Loucy (cell line): ENCODE results near the gene FAIM.
"Not testable (repeated sequence)": the region's sequence is repeated elsewhere in the genome, so short reads cannot be mapped to it uniquely, and the experiment has no call there.

Experiments used
- H2AFZ ChIP-seq: fragments of 200-600 bp; sonication (generic); 2 replicates; pipeline ENCODE4 v1.6.0; 2016; ENCODE audit warnings: antibody characterized with exemption, mild to moderate bottlenecking, low read length, moderate library complexity
- H3F3A ChIP-seq: fragments of 200-600 bp; 2 replicates; pipeline ENCODE4 v1.6.0; 2016; ENCODE audit warnings: antibody characterized with exemption, low read depth, mild to moderate bottlenecking
- H3K27me3 ChIP-seq: fragments of 200-600 bp; sonication (generic); 2 replicates; pipeline ENCODE4 v1.6.1; 2014; ENCODE audit warnings: low read length, mild to moderate bottlenecking; ENCODE audit not compliant: insufficient read depth, poor library complexity, severe bottlenecking
- H3K36me3 ChIP-seq: fragments of 200-600 bp; sonication (generic); 2 replicates; pipeline ENCODE4 v1.6.1; 2016; ENCODE audit warnings: low read length; ENCODE audit not compliant: insufficient read depth
- H3K4me1 ChIP-seq: fragments of 200-600 bp; sonication (generic); 2 replicates; pipeline ENCODE4 v1.5.1; 2014; ENCODE audit warnings: low read length, mild to moderate bottlenecking; ENCODE audit not compliant: insufficient read depth, poor library complexity, severe bottlenecking
- H3K4me2 ChIP-seq: fragments of 200-600 bp; sonication (generic); 2 replicates; pipeline ENCODE4 v1.6.0; 2014; ENCODE audit warnings: antibody characterized with exemption, low read length, low read depth, mild to moderate bottlenecking; ENCODE audit not compliant: poor library complexity, severe bottlenecking
- H3K4me3 ChIP-seq: fragments of 200-600 bp; sonication (generic); 2 replicates; pipeline ENCODE4 v1.5.1; 2014; ENCODE audit warnings: low read length, mild to moderate bottlenecking, mixed read lengths; ENCODE audit not compliant: poor library complexity, severe bottlenecking
- H3K79me2 ChIP-seq: fragments of 200-600 bp; sonication (generic); 2 replicates; pipeline ENCODE4 v1.6.1; 2014; ENCODE audit warnings: low read length; ENCODE audit not compliant: insufficient read depth
- H3K9ac ChIP-seq: fragments of 200-600 bp; sonication (generic); 2 replicates; pipeline ENCODE4 v1.6.0; 2014; ENCODE audit warnings: mild to moderate bottlenecking, low read depth, low read length, moderate library complexity; ENCODE audit not compliant: poor library complexity, severe bottlenecking
- H3K9me2 ChIP-seq: fragments of 200-600 bp; sonication (generic); replicated peaks from 2 replicates; pipeline ENCODE4 v1.6.1; 2016; ENCODE audit warnings: low read depth, low read length, mixed read lengths
- H3K9me3 ChIP-seq: fragments of 200-600 bp; sonication (generic); 2 replicates; pipeline ENCODE4 v1.6.1; 2014; ENCODE audit warnings: mild to moderate bottlenecking, antibody characterized with exemption, low read length, low read depth; ENCODE audit not compliant: insufficient read depth
- H4K20me1 ChIP-seq: fragments of 200-600 bp; sonication (generic); 2 replicates; pipeline ENCODE4 v1.6.0; 2014; ENCODE audit warnings: antibody characterized with exemption, low read length, mild to moderate bottlenecking; ENCODE audit not compliant: insufficient read depth, poor library complexity, severe bottlenecking
- EZH2phosphoT487 ChIP-seq: fragments of 200-600 bp; IDR thresholded peaks from 2 replicates; pipeline ENCODE4 v1.6.1; 2018; ENCODE audit warnings: antibody characterized with exemption, mild to moderate bottlenecking, moderate library complexity, borderline replicate concordance
- TF ChIP-seq, protein P1 (sequence below): fragments of 200-600 bp; sonication (generic); conservative IDR thresholded peaks from 2 replicates; pipeline ENCODE4 v1.5.1; 2014; ENCODE audit warnings: mild to moderate bottlenecking, antibody characterized with exemption, low read length

Gene FAIM, protein sequence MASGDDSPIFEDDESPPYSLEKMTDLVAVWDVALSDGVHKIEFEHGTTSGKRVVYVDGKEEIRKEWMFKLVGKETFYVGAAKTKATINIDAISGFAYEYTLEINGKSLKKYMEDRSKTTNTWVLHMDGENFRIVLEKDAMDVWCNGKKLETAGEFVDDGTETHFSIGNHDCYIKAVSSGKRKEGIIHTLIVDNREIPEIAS

DNA sequence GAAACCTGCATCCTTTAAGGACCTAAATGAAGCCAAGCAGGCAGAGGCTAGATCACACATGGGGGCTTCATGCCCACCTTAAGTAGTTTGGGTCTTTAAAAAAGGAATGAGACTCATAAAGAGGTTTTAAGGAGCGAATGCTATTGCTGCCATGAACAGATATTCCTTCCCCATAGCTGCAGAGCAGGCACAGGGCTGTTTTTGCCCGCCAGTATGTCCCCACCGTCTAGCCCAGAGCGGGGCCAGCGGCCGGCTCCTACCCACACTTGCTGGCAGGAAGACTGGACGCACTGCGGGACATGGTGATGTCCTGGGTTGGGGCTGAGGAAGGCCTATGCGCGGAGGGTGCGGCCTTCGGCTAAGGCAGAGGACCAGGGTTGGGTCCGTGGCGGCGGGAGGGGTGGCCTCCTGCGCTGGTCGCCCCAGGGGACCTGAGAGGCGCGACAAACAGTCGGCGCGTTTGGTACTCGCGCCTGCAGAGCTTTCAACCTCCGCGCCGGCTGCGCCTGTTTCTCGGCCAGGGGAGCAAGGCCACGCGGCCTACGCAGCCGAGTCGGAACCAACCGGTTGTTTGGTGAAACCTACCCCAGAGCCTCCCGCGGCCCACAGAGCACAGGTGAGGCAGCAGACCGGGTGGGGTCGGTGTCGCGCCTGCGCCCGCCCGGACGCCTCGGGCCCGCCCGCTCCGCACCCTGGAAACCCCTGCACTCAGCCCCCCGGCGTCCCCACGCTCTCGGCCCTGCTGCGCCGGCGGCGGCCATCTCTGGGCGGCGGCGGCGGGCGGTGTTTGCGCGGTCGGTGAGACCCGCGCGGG, at the start of gene FAIM:
Gene FAIM, plus strand, starts transcription at position 450 of the 814 bp plus-strand sequence. CDS start 10,956 bp downstream, outside the sequence.
- peaks cover 10% of the 10 kb centered on the region for H4K20me1 ChIP-seq

DNA sequence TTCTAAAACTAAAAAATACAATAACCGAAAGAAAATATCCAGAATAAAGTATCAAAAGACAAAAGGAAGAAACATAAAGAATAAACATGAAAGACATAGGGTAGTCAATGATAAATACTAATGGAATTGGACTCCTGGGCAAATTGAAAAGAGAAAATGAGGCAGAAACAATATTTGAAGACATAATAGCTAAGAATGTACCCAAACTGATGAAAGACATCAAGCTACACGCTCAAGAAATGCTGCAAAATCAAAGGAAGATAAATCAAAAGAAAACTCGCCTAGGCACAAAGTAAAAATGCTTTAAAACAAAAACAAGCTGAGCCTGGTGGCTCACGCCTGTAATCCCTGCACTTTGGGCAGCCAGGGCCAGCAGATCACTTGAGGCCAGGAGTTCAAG, 49.4 kb upstream of the FAIM start:
- H3K4me3 ChIP-seq = no peak overlapping the region
- H3K27me3 ChIP-seq = no peaks in the 10 kb centered on the region
- no peaks in the 10 kb centered on the region for H3K4me1 ChIP-seq
- no peak overlapping the region for H3K4me2 ChIP-seq
- H3K9ac ChIP-seq = no peak overlapping the region
- H4K20me1 ChIP-seq = peaks cover 2% of the 10 kb centered on the region
- no peaks in the 10 kb centered on the region for H3F3A ChIP-seq
- H3K9me2 ChIP-seq = no peaks in the 10 kb centered on the region
- peaks cover 58% of the 10 kb centered on the region for H3K36me3 ChIP-seq
- peaks cover 13% of the 10 kb centered on the region for H3K9me3 ChIP-seq
- H3K79me2 ChIP-seq = peaks cover 78% of the 10 kb centered on the region
- no peak for TF ChIP-seq EZH2phosphoT487
- TF ChIP-seq, protein P1, sequence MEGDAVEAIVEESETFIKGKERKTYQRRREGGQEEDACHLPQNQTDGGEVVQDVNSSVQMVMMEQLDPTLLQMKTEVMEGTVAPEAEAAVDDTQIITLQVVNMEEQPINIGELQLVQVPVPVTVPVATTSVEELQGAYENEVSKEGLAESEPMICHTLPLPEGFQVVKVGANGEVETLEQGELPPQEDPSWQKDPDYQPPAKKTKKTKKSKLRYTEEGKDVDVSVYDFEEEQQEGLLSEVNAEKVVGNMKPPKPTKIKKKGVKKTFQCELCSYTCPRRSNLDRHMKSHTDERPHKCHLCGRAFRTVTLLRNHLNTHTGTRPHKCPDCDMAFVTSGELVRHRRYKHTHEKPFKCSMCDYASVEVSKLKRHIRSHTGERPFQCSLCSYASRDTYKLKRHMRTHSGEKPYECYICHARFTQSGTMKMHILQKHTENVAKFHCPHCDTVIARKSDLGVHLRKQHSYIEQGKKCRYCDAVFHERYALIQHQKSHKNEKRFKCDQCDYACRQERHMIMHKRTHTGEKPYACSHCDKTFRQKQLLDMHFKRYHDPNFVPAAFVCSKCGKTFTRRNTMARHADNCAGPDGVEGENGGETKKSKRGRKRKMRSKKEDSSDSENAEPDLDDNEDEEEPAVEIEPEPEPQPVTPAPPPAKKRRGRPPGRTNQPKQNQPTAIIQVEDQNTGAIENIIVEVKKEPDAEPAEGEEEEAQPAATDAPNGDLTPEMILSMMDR = no peak
- H2AFZ ChIP-seq = no peak overlapping the region

More for the DNA sequence above, at the start of gene FAIM:
- Histone ChIP-seq H3K9me3 (no peaks in the 10 kb centered on the region), H3K4me3 (peak within 1 kb of the TSS; percentile 87), H3K4me2 (peak within 1 kb of the TSS; percentile 92), H3K4me1 (peaks cover 39% of the 10 kb centered on the region), H3K79me2 (peaks cover 44% of the 10 kb centered on the region), H3K9me2 (no peaks in the 10 kb centered on the region), H3K36me3 (no peaks in the 10 kb centered on the region), H2AFZ (peak within 1 kb of the TSS; percentile 95), H3F3A (no peaks in the 10 kb centered on the region), H3K27me3 (no peaks in the 10 kb centered on the region), H3K9ac (peak within 1 kb of the TSS; percentile 90)
- no peak for TF ChIP-seq EZH2phosphoT487
- TF ChIP-seq, protein P1 = no peak

DNA sequence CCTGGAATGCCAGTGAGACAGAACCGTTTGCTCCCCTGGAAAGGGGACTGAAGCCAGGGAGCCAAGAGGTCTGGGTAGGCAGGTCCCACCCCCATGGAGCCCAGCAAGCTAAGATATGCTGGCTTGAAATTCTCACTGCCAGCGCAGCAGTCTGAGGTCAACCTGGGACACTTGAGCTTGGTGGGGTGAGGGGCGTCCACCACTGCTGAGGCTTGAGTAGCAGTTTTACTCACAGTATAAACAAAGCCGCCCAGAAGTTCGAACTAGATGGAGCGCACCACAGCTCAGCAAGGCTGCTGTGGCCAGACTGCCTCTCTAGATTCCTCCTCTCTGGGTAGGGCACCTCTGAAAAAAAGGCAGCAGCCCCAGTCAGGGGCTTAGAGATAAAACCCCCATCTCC, 48.1 kb upstream of the FAIM start:
- Histone ChIP-seq H3K9me3 (peaks cover 13% of the 10 kb centered on the region), H3K4me2 (no peak overlapping the region), H3K79me2 (peaks cover 82% of the 10 kb centered on the region), H3K36me3 (peaks cover 50% of the 10 kb centered on the region), H3K4me1 (no peaks in the 10 kb centered on the region), H3K9me2 (no peaks in the 10 kb centered on the region), H3K9ac (no peak overlapping the region), H4K20me1 (peaks cover 2% of the 10 kb centered on the region), H3F3A (no peaks in the 10 kb centered on the region), H2AFZ (no peak overlapping the region), H3K27me3 (no peaks in the 10 kb centered on the region), H3K4me3 (no peak overlapping the region)
- TF ChIP-seq EZH2phosphoT487 = no peak
- TF ChIP-seq, protein P1 = no peak

DNA sequence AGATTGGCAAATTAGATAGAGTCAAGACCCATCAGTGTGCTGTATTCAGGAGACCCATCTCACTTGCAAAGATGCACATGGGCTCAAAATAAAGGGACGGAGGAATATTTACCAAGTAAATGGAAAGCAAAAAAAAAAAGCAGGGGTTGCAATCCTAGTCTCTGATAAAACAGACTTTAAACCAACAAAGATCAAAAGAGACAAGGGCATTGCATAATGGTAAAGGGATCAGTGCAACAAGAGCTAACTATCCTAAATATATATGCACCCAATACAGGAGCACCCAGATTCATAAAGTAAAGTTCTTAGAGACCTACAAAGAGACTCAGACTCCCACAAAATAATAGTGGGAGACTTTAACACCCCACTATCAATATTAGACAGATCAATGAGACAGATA, 45.7 kb upstream of the FAIM start:
- not testable (repeated sequence) for H4K20me1 ChIP-seq, H3K9ac ChIP-seq, H3K27me3 ChIP-seq, H3K4me1 ChIP-seq, H3K9me2 ChIP-seq, H3F3A ChIP-seq, H3K4me2 ChIP-seq, H3K4me3 ChIP-seq, H2AFZ ChIP-seq
- Histone ChIP-seq H3K36me3 (peaks cover 53% of the 10 kb centered on the region), H3K79me2 (peaks cover 68% of the 10 kb centered on the region), H3K9me3 (peaks cover 13% of the 10 kb centered on the region)

DNA sequence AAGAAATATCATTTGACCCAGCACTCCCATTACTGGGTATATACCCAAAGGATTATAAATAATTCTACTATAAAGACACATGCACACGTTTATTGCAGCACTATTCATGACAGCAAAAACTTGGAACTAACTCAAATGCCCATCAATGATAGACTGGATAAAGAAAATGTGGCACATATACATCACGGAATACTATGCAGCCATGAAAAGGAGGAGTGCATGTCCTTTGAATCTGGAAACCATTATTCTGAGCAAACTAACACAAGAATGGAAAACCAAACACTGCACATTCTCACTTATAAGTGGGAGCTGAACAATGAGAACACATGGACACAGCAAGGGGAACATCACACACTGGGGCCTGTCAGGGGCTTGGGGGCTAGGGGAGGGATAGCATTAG, 42.3 kb upstream of the FAIM start:
- H4K20me1 ChIP-seq, H3K4me3 ChIP-seq, H3K9me2 ChIP-seq, H3K27me3 ChIP-seq, H3K9me3 ChIP-seq, H3K4me1 ChIP-seq, H3F3A ChIP-seq, H3K4me2 ChIP-seq, H3K9ac ChIP-seq, H2AFZ ChIP-seq: not testable (repeated sequence)
- Histone ChIP-seq H3K79me2 (peaks cover 46% of the 10 kb centered on the region), H3K36me3 (peaks cover 46% of the 10 kb centered on the region)
